Ammon's horn (tissue), 1 donor: Measurements from ENCODE around the gene SRGAP3.
"Not testable (repeated sequence)": the region's sequence is repeated elsewhere in the genome, so short reads cannot be mapped to it uniquely, and the experiment has no call there.

Source experiments
- DNase-seq: peaks from one replicate; pipeline ENCODE4 v3.0.0-alpha.2; 2016; ENCODE audit warnings: low spot score

SRGAP3 gene

DNA sequence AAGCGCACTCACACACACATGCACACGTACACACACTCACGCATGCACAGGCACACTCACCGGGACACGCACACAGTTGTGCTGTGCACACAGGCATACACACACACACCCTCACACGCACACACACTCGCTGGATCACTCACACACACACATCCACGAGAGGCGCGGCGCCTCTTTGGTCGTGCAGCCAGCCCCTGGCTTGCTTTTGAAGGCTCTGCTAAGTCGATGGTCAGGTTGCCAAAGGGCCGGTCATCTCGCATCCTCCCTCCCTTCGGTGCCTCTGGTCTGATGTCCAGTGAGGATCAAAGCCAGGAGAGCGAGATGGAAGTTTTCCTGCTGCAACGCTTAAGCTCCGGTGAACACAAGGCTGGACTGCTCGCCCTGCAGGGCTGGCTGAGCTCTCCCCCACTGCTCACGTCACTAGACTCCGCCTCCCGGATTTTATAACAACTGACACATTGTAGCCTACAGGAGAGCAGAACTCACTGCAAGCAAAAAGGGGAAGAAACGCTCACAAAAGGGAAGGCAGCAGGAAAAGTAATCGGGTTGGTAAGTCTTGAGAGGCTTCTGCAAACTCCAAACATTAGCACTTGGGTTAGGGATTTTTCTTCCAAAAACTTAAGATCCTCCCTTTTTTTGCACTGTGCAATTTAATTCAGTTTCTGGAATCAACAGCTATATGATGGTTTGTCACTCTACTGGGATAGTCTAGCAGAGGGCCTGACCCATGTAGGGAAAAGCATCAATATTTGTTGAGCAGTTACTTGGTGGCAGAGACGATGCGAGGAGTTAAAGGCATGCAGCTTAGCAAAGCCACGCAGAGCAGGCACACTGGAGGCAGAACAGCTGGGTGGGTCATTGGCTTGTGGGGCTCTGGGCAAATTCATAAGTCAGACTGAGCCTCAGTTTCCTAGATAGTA lies at the start of gene SRGAP3:
TSS of gene SRGAP3 (minus strand) at position 374 of the 920 bp plus-strand sequence. CDS start 695 bp downstream, outside the sequence.
- DNase-seq = peak; percentile 98

DNA sequence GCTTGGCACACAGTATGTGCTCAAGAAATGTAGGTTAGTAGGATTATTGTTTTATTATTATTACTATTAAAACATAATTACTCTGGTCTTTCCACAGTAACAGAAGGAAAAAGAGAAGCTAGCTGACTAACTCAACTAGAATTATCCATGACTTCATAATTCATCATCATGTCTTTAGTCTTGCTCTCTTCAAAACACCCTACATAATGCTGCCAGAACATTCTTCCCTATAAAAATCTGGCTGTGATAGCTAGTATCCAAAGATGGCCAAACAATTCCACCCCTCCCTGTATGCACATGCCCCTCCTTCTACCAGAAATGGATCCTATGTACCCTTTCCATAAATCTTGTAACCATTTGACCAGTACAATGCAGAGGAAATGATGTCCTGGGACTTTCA lies 48.8 kb upstream of the SRGAP3 start:
- DNase-seq = no peak

DNA sequence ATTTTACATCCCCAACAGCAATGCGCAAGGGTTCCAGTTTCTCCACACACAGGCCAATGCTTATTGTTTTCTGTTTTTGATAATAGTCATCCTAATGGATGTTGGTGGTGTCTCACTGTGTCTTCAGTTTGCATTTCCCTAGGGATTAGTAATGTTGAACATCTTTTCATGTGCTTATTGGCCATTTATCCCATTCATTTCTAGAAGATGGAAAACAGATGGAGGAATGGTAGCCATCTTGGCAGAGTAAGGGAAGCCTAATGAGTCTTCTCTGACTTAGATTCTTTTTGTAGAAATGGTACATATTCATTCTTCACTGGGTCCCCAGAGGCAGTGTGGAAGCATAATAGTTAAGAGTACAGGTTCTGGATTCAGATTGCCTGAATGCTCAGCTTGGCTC lies 46.8 kb upstream of the SRGAP3 start:
- DNase-seq = no peak

DNA sequence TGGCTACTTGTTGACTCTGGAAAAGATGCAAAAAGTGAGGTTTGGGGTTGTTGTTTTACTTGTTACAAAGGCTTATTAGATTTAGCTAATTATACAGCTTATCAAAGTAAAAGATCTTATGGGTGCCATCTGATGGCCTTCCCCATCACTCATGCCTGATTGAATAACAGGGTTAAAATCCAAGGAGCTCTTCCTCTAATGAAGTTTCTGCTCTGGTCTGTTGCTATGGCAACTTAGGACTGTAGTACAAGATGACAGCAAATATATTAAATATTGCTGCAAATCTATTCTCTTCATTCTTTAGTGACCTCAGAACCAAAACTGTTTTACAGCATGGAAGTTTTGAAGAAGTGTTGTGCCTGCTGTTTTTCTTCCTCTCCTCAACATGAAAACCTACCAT lies 45.6 kb upstream of the SRGAP3 start:
- no peak for DNase-seq

DNA sequence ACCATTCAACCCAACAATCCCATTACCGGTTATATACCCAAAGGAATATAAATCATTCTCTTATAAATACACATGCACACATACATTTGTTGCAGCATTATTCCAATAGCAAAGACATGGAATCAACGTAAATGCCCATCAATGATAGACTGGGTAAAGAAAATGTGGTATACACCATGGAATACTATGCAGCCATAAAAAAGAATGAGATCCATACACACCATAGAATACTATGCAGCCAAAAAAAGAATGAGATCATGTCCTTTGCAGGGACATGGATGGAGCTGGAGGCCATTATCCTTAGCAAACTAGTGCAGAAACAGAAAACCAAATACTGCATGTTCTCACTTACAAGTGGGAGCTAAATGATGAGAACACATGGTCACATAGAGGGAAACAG lies 44.5 kb upstream of the SRGAP3 start:
- not testable (repeated sequence) for DNase-seq

DNA sequence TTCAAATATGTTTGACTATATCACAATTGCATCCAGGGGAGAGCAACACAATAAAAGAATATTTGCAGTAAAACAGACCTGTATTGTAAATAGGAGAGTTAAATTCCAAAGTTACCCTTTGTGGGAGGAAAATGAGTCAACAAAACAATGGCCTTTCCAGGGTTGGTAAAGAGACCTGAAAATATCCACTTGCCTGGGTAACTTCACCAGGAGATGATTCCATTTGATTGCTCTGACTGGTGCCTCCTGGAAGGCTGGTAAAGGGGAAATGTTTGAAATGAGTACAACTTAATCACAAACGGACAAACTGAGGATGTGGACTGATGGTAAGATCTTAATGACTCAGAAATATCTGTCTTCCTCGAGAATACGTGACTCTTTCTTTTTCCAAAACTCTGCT lies 43.6 kb upstream of the SRGAP3 start:
- no peak for DNase-seq

DNA sequence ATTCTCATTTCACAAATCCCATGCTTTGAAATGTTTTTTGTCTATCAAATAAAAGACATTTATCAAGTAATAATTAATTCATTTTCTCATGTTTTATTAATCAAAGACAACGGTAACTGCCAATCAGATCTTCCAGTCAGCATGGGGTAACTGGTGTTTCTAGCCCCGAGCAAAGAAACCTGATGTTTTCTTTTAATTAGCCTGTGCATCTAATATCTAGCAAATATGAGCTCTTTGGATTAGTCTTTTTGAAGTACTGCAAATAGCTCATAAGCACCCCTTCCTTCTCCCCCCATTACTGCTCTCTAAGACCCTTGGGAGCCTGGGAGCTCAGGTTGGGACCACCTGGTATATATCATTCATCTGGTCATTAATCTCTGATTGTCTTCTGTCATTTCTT lies 43.1 kb upstream of the SRGAP3 start:
- DNase-seq = no peak

DNA sequence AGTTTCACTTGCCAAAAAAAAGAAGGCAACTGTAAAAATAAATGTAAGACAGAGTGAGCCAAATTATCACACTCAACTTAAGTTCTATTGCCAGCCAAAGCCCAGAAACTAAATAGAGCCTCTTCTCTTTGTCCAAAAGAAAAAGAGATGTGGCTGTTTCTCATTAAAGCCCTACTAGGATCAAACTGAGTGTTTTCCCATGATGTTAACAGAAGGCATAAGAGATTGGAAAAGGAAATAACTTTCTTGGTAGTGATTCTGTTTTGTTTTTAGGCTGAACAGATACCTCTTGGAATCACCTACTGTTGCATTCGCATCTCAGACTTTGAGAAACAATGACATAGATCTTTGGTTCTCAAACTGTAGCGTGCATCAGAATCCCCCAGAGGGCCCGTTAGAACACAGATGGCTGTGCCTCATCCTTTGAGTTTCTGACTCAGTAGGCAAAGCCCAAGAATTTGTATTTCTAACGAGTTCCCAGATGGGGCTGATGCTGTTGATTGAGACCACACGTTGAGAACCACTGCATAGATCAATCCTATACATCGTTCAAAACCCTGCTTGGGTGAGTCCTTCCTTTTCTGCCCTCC lies 42.5 kb upstream of the SRGAP3 start:
- DNase-seq = no peak

DNA sequence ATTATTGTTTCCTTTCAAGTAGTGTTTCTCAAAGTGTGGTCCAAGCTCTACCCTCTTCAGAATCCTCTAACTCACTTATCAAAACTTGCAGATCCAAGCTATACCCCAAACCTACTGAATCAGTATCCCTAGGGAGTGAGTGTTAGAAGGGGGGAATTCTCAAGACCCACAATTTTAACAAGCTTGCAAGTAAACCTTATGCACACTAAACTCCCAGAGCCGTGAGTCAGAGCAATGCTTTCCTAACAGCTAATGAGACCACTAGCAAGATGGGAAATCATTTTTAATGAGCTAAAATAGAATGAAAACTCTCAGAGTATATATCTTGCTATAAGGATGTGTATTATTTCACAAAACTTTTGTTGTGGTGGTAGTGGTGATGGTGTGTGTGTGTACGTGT lies 41.1 kb upstream of the SRGAP3 start:
- no peak for DNase-seq

DNA sequence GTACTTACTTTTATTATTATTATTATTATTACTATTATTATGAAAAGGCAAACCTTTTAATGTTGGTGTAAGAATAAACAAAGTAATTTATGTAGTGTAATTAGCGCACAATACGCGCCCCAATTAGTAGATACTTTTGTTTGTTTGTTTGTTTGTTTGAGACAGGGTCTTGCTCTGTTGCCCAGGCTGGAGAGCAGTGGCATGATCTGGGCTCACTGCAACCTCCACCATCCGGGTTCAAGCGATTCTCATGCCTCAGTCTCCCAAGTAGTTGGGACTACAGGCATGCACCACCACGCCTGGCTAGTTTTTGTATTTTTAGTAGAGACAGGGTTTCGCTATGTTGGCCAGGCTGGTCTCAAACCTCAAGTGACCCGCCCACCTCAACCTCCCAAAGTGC lies 32.1 kb upstream of the SRGAP3 start:
- not testable (repeated sequence) for DNase-seq

DNA sequence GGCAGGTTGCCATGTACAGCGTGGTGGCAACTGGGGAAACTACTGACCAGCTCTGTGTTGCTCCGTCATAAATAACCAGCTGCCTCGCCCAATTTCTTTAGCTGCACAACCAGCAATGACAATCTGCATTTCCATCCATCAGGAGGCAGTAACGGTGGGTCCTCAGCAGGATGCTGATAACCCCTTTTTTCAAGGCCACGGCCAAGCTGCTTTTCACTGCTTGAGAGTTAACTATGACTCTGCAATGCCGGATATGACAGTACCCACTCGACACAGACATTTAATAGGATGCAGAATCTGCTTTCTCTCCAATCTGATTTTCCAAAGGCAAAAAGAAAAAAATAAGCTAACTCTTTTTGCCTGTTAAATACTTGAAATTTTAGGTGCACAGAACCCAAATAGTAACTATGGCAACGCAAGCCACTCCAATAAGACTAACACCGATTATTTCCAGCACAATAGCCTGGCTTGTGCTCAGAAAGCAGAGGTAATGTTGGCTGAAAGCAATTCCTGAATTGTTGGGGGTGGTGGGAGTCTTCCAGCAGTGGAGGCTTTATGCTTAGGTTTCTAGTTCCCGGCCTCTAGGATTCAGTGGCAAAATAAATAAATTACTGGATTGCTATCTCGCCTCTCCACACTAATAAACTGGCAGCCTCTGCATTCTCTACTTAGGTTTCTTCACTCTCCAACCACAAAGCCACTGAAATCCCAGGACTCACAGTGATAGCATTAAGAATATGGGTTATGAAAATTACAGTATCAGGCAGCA lies 31.2 kb upstream of the SRGAP3 start:
- DNase-seq = peak; percentile 38

DNA sequence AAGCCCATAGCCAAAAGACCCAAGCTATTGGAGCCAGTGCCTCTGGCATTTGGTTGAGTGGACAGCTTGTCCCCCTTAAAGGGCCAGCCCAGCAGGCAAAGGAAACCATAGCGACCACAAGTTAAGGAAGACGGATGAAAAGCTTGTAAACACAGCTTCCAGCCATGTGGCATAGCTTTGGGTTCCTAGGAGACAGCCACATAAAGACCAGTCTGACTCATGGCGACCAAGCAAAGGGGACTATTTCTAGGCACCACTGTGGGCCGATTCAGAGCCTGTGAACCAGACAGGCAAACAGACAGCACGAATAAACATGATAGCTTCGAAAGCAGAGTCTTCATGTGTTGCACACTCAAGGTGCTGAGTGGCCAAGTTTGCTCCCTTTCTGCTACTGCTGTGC lies 30.5 kb upstream of the SRGAP3 start:
- DNase-seq = peak; percentile 82

DNA sequence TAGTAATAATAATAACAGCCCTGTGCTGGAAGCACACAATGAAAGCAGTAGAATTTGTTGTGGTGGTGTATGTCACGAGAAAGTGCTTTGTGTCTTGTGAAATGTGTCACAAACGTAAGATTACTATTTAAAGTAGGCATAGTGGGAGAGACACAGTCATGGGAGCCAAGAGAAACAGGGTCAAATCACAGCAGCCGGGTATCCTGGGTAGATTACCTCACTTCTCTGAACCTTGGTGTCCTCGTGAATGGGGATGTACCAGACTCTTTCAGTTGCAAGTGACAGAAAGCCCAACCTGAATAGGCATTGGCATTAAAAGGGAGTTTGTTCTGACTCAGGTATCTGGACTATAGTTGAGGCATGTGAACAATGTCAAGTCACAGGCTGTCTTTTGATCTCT lies 29.1 kb upstream of the SRGAP3 start:
- no peak for DNase-seq

DNA sequence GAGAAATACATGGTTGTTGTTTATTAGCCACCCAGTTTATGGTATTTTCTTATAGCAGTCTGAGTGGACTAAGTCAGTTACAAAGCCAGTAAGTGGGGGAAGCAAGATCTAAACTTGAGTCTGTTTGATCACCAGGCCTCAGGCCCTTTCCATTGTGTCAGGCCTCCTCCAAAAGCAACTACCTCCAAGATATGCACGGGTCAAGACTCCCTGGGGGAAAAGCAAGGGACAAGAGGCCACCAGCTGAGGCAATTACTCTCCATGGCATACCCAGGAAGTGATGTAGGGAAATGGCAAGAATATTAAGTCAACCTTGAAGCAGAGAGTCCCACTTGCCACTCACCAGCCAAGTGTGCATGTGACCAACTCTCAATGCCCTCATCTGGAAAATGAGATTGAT lies 28.6 kb upstream of the SRGAP3 start:
- no peak for DNase-seq

DNA sequence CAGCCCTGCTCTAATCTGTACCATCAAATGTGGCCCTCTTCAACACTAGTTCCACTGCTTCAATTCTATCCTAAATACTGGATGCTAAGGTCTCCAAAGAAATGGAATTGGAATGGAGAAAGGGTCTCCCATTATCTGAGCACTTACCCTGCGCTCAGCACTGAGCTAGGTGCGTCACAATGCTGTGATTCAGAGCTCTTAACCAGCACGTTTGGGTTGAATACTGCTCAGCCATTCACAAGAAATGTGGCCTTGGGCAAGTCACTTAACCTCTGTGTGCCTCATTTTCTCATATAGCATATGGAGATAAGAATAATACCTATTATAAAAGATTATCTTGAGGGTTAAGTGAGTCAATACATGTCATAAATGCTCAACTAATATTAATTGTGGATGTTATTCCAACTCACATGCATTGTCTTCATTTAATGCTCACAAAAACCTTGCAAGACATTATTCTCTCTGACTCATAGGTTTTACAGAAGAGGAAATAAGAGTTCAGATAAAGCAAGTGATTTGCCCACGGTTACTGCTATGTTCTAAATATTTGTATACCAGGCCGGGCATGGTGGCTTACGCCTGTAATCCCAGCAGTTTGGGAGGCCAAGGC lies 27.4 kb upstream of the SRGAP3 start:
- DNase-seq = no peak

DNA sequence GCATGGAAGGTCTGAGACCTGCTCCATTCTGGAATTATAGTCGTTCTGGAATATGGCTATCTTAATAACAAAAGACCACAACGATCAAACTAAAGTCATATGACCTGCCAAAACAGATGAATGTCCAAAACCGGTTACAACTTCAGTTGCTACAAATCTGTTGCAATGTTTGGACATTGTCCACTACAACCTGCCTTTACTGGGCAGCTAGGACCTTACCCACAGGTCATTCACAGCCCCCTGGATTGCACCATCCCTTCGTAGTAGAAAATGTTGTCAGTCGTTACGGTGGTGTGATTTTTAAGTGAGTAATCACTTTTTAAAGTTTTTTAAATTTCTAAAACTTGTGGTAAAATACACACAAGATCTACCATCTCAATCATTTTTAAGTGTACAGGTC lies 22.5 kb upstream of the SRGAP3 start:
- DNase-seq = no peak

DNA sequence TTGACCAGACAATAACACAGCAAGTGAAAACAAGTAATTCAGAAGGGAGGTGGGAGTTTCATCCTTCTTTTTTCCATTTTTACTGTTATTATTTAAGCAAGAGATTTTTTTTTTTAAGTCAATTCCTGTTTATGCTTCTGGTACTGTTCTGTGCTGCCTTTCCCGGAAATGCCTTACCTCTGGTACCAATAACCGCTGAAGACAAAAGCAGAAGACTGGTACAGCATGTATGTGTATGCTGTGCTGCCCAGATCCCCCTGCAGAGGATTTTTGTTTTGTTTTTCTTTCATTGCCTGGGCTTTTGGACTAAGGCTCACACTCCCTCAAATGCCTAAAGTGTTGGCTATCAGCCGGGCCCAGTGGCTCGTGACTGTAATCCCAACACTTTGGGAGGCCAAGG lies 21.3 kb upstream of the SRGAP3 start:
- no peak for DNase-seq

DNA sequence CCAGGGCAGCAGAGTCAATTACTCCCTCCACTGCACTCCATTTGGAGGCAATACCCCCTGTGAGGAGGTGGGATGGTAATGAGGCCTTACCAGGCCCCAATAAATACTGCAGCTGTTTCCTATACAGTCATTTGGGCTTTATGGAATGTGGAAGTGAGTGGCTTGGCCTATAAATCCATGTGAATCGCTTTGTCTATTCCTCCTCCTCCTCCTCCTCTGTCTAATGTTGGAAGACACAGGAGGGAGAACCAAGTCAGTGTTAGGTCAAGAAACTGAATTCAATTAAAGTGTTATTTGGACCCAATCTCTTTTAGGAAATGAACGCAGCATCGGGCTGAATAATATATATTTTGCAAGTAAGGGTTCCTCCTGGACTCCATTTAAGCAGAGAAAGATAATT lies 17.3 kb upstream of the SRGAP3 start:
- DNase-seq = no peak

DNA sequence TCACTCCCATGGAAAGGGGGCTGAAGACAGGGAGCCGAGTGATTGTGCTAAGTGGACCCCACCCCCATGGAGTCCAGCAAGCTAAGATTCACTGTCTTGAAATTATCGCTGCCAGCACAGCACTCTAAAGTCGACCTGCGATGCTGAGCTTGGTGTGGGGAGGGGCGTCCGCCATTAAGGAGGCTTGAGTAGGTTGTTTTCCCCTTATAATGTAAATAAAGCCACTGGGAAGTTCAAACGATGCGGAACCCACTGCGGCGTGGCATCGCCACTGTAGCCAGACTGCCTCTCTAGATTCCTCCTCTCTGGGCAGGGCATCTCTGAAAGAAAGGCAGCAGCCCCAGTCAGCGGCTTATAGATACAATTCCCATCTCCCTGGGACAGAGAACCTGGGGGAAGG lies 10.9 kb upstream of the SRGAP3 start:
- DNase-seq = no peak

DNA sequence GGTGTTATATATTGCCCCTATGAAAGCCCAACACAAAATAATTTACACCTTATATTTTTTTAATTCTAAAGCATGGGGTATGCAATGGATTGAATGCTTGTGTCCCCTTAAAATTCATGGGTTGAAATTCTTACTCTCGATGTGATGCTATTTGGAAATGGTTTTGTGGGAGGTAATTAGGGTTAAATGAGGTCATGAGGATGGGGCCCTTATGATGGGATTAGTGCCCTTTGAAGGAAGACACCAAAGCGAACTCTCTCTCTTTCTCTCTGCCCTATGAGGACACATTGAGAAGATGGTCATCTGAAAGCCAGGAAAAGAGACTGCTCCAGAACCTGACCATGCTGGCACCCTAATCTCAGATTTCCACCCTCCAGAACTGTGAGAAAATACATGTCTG lies 7.6 kb upstream of the SRGAP3 start:
- DNase-seq = no peak

DNA sequence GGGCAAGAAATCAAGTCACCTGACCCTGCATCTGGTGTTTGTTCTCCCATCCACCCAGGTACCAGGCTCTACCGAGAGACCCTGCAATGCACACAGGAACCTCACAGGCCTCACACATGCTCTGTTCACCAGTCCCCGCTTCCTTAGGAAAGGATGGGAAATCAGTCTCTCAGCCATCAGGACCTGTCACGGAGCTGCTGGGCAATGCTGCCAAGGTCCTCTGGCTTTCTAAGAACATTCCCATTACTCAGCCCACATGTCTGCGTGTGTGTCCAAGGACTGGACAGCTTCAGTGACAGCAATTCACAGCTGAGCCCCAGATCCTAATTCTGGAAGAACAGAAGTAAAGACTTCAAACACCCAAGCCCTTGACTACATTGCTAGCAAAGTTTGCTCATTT lies 6.5 kb upstream of the SRGAP3 start:
- no peak for DNase-seq

DNA sequence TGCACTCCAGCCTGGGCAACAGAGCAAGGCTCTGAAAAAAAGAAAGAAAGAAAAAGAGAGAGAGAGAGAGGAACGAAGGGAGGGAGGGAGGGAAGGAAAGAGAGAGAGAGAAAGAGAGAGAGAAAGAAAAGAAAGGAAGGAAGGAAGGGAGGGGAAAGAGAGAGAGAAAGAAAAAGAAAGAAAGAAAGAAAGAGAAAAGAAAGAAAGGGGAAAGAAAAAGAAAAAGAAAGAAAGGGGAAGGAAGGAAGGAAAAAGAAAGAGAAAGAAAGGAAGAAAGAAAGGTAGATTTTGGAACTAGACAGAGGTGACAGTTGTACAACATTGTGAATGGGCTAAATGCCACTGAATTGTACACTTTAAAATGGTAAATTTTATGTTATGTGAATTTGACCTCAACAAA lies 5.3 kb upstream of the SRGAP3 start:
- no peak for DNase-seq

DNA sequence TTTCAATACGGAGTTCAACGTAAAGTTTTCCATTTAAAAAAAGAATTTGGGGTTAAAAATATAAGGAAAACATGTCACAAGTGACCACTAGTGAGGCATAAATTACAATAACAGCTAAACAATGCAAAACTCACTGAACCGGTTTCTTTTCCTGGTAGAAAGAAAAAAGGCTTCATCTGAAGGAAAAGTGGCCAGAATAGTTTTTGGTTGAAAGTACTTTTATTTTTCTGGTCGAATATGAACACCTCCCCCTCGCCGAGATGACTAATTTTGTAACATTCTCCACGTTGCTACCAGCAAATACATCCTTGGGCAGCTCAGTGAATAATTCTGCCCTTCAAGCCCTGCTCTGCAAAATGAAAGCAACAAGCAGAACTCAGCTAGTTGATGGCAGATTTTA lies 3.9 kb upstream of the SRGAP3 start:
- DNase-seq = no peak
